Ovary (tissue), 9 donors: Measurements from ENCODE around the gene RNF41. TPM values are rescaled to one million over a fixed set of nuclear protein-coding genes. Genes with fewer than 3 reads are reported as not detected.
A peak's percentile ranks its signal among the peaks of the same experiment; 100 is the strongest.

Source experiments
- DNase-seq, 5 donors: peaks; one replicate each; pipeline ENCODE4 v3.0.0-alpha.2; 2019 to 2020
- H3K27ac ChIP-seq, 2 donors: fragments of 200-600 bp; one replicate each; pipeline versions ENCODE4 v1.5.1 to v1.8.0; 2019 to 2022
- H3K27me3 ChIP-seq: fragments of 200-600 bp; one replicate; pipeline ENCODE4 v1.8.0; 2022
- H3K36me3 ChIP-seq: fragments of 200-600 bp; sonication (generic); one replicate; pipeline ENCODE4 v1.5.1; 2019
- H3K4me1 ChIP-seq: one replicate; pipeline ENCODE4 v1.8.1; 2013; ENCODE audit warnings: mild to moderate bottlenecking, moderate library complexity; ENCODE audit not compliant: insufficient read depth
- H3K4me3 ChIP-seq: fragments of 200-600 bp; sonication (generic); one replicate; pipeline ENCODE4 v1.5.1; 2017
- H3K9me3 ChIP-seq, 2 donors: fragments of 200-600 bp in 1 of 2; sonication (generic) in 1 of 2; one replicate each; pipeline versions ENCODE4 v1.5.1 to v1.8.1; 2013 to 2019; ENCODE audit warnings: mild to moderate bottlenecking in 1 of 2, moderate library complexity in 1 of 2
- EP300 ChIP-seq: sonication (generic); formaldehyde crosslinking; IDR thresholded peaks from one replicate; pipeline ENCODE4 v1.6.1; 2017; ENCODE audit warnings: antibody characterized with exemption
- POLR2A ChIP-seq: fragments of 450-650 bp; IDR thresholded peaks from one replicate; pipeline ENCODE4 v1.6.1; 2017; ENCODE audit warnings: antibody characterized with exemption, mild to moderate bottlenecking, moderate library complexity
- WGBS, 3 donors: extraction: QIAGEN DNeasy Blood & Tissue Kit in 1 of 3; methylation state at CpG; one replicate each; pipeline versions ENCODE4 v1.1.5 to v1.1.7; 2013 to 2017; 5-methylcytosine and 5-hydroxymethylcytosine counted together
- intact Hi-C, 4 donors: fragments of 100-400 bp; cut with DNase I; formaldehyde crosslinking; loops; one replicate each; pipeline versions ENCODE4 v1.11.0 to v1.15.1; 2022 to 2023
- polyA plus RNA-seq, 2 donors: library from polyadenylated mRNA; stranded (reverse); fragments of 200-250 nt in 1 of 2; fragments of 350-450 nt in 1 of 2; fragmentation: Illumina TruSeq in 1 of 2; extraction: RNeasy Lipid Tissue Mini Kit (QIAGEN cat#74804) in 1 of 2; gene quantifications; one replicate each; pipeline ENCODE4 v1.2.3, GENCODE V29; 2013 to 2014
- total RNA-seq, 7 donors: library from RNA; depleted of rRNA in 2 of 7; stranded (reverse); fragments of >200 nt in 2 of 7; fragmentation: NEBNext Ultra II Directional in 3 of 7; extraction: Animal tissue kit (Norgen Biotek cat#: 25700) in 3 of 7; gene quantifications; one replicate each; pipeline versions ENCODE4 v1.1.0 to v1.2.4, GENCODE V29; 2016 to 2023
- TF ChIP-seq, protein P1 (sequence below), 3 donors: fragments of 450-650 bp in 2 of 3; fragments of 200-600 bp in 1 of 3; IDR thresholded peaks; one replicate each; pipeline versions ENCODE4 v1.5.1 to v1.8.0; 2016 to 2022; ENCODE audit warnings: antibody characterized with exemption in 3 of 3, mild to moderate bottlenecking in 1 of 3
- donor health status: DM: no; HTN: no; CAD: no; lungs with moderate emphysema.
- donor health status: DM: no; HTN: no; CAD: no.
- donor health status: Bipolar disorder and iron deficiency.
- donor health status: DM: yes; HTN: yes; CAD: no.
- donor health status: DM: no; HTN: no; CAD: no.
- donor health status: DM: yes; HTN: yes; CAD: no.

The RNF41 gene
- total and polyA plus RNA-seq, 9 donors = 29.4 to 55.6 (median 40.6) TPM

DNA sequence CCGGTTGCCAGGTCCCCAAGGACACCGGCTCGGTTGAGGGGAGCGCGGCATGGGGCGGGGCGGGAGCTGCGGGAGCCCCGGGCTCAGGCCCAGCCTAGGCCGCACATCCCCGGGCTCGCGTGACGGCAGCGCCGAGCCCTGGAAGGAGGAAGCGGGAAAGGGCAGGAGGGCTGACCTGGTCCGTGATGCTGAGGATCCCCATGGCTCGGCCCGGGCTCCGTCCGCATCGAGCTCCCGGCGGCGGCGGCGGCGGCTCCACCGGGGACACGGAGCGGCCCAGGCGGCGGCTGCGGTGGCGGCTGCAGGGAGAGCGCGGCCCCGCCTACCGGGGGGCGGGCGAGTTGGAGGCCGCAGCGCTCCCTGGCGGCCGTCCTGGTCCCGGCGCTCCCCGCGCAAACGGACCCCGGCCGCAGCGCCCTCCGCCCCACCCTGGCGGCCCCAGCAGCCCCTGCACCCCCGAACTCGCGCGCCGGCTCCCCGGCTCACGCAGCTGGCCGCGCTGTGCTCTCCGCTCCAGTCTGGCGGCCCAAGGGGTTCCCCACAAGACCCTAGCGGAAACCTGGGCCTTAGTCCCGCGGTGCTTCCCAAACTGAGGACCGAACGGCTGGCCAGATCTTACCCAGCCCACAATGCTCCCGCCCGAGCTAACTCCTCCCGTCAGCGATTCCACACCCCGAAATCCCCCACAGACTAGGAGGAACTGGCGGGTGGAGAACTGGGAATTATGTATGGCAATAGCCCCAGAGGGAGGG is 36.5 kb upstream of the RNF41 start, which contains the start of gene ANKRD52:
ANKRD52 (minus strand) TSS at position 317 of the 752 bp plus-strand sequence; CDS start at position 202, 115 bp downstream.
- Histone ChIP-seq H3K27me3 (no peaks in the 10 kb centered on the region), H3K9me3 (no peaks in the 10 kb centered on the region), H3K4me3 (peak within 1 kb of the TSS; percentile 88), H3K27ac (peak within 1 kb of the TSS; percentile 87 to 90), H3K36me3 (no peaks in the 10 kb centered on the region), H3K4me1 (peaks cover 4% of the 10 kb centered on the region)
- TF ChIP-seq EP300 = no peak
- TF ChIP-seq POLR2A = peak; percentile 2
- TF ChIP-seq, protein P1, sequence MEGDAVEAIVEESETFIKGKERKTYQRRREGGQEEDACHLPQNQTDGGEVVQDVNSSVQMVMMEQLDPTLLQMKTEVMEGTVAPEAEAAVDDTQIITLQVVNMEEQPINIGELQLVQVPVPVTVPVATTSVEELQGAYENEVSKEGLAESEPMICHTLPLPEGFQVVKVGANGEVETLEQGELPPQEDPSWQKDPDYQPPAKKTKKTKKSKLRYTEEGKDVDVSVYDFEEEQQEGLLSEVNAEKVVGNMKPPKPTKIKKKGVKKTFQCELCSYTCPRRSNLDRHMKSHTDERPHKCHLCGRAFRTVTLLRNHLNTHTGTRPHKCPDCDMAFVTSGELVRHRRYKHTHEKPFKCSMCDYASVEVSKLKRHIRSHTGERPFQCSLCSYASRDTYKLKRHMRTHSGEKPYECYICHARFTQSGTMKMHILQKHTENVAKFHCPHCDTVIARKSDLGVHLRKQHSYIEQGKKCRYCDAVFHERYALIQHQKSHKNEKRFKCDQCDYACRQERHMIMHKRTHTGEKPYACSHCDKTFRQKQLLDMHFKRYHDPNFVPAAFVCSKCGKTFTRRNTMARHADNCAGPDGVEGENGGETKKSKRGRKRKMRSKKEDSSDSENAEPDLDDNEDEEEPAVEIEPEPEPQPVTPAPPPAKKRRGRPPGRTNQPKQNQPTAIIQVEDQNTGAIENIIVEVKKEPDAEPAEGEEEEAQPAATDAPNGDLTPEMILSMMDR (IDR thresholded peaks at IDR 0.05) = peak in 2 of 3 donors; percentile 89 to 95
- WGBS, 3 donors = 0 to 1% (median 0%) methylated on average over 58 to 78 of the region's 78 CpGs
- peak; percentile 72 to 87 (median 75) for DNase-seq
- intact Hi-C loops = no loop called here

- WGBS, 3 donors = 0 to 1% (median 0%) methylated on average over 17 to 27 of the region's 27 CpGs
- intact Hi-C loops = no loop called here
- H3K9me3 ChIP-seq = no peaks in the 10 kb centered on the region
- peak overlapping the region; percentile 88 for H3K4me3 ChIP-seq
- H3K27me3 ChIP-seq = no peaks in the 10 kb centered on the region
- H3K36me3 ChIP-seq = no peaks in the 10 kb centered on the region
- DNase-seq = no peak
- TF ChIP-seq EP300 (no peak), POLR2A (no peak)
- TF ChIP-seq, protein P1 (IDR thresholded peaks at IDR 0.05) = no peak
- peak overlapping the region; percentile 87 to 90 for H3K27ac ChIP-seq
- H3K4me1 ChIP-seq = peaks cover 4% of the 10 kb centered on the region
Observed at GRCh38 chr12:56257491-56258067, 35.9 kb upstream of the RNF41 start.

GRCh38 chr12:56257071-56257470 is 35.3 kb upstream of the RNF41 start:
- Histone ChIP-seq H3K9me3 (no peaks in the 10 kb centered on the region), H3K4me1 (peaks cover 4% of the 10 kb centered on the region), H3K4me3 (peak overlapping the region; percentile 88), H3K27ac (no peak overlapping the region), H3K36me3 (no peaks in the 10 kb centered on the region), H3K27me3 (no peaks in the 10 kb centered on the region)
- intact Hi-C loops = no loop called here
- whole genome bisulfite sequencing, 3 donors = 45 to 50% (median 46%) methylated on average over 8 of the region's 8 CpGs
- TF ChIP-seq POLR2A (no peak), EP300 (no peak)
- TF ChIP-seq, protein P1 (IDR thresholded peaks at IDR 0.05) = no peak
- no peak for DNase-seq

GRCh38 chr12:56256326-56256960 is 34.7 kb upstream of the RNF41 start:
- intact Hi-C loops = no loop called here
- WGBS, 3 donors = 23 to 29% (median 26%) methylated on average over 4 of the region's 4 CpGs
- no peaks in the 10 kb centered on the region for H3K9me3 ChIP-seq
- TF ChIP-seq POLR2A (no peak), EP300 (no peak)
- TF ChIP-seq, protein P1 (IDR thresholded peaks at IDR 0.05) = no peak
- H3K27ac ChIP-seq = peak overlapping the region in 1 of 2 donors; percentile 25
- H3K4me1 ChIP-seq = peaks cover 4% of the 10 kb centered on the region
- H3K4me3 ChIP-seq = no peak overlapping the region
- H3K27me3 ChIP-seq = no peaks in the 10 kb centered on the region
- no peak for DNase-seq
- peaks cover 2% of the 10 kb centered on the region for H3K36me3 ChIP-seq
